ENCODE results near the gene SHMT1.

Gene SHMT1

GRCh38 chr17:18324140-18325050 lies 39.0 kb downstream of the SHMT1 start:
- Histone ChIP-seq H3K27ac (ENCODE audit: low read length) (no peak overlapping the region), H3K4me1 (ENCODE audit: insufficient read depth, low read length) (peaks cover 12% of the 10 kb centered on the region)
- TF ChIP-seq EZH2 (IDR thresholded peaks at IDR 0.05; ENCODE audit: borderline replicate concordance, low read depth, low read length, severe bottlenecking): no peak
- TF ChIP-seq, protein P1, sequence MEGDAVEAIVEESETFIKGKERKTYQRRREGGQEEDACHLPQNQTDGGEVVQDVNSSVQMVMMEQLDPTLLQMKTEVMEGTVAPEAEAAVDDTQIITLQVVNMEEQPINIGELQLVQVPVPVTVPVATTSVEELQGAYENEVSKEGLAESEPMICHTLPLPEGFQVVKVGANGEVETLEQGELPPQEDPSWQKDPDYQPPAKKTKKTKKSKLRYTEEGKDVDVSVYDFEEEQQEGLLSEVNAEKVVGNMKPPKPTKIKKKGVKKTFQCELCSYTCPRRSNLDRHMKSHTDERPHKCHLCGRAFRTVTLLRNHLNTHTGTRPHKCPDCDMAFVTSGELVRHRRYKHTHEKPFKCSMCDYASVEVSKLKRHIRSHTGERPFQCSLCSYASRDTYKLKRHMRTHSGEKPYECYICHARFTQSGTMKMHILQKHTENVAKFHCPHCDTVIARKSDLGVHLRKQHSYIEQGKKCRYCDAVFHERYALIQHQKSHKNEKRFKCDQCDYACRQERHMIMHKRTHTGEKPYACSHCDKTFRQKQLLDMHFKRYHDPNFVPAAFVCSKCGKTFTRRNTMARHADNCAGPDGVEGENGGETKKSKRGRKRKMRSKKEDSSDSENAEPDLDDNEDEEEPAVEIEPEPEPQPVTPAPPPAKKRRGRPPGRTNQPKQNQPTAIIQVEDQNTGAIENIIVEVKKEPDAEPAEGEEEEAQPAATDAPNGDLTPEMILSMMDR (IDR thresholded peaks at IDR 0.05; ENCODE audit: borderline replicate concordance, extremely low read depth, low read length, poor library complexity, severe bottlenecking): no peak

DNA sequence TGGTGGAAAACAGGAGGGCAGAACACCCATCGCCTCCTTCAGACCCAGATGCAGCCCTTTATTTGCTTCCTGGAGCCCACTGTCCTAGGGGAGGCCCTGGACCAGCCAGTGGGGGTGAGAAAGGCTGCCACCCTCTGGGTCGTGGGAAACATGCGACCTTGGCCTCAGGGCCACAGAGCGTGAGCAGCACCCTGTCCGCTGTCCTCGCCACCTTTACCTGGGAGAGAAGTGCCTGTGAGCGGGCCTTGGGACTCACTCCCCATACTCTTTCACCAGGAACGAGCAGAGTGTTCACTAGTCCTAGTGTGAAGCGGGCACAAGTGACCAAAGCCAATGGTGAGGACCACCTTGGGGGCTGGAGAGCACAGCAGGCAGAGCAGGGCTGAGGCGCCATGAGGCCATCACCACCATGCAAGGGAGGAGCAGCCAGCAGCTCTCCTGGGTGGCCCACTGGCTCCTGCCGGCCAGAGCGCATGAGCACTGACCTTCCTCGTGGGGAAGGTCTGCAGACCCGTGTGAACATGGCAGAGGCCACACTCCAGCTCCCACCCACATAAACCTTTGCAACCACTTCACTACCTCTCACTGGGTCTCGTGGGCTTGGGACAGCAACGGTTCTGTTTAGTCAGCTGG lies 39.7 kb downstream of the SHMT1 start:
- peaks cover 82% of the 10 kb centered on the region for H3K36me3 ChIP-seq (ENCODE audit: insufficient read depth, low read length)
- no peak overlapping the region for H3K4me3 ChIP-seq (ENCODE audit: low read depth in 1 of 2, low read length in 2 of 2)
- TF ChIP-seq, protein P1 (IDR thresholded peaks at IDR 0.05; ENCODE audit: borderline replicate concordance, extremely low read depth, low read length, poor library complexity, severe bottlenecking): no peak
- no peak for TF ChIP-seq EZH2 (IDR thresholded peaks at IDR 0.05; ENCODE audit: borderline replicate concordance, low read depth, low read length, severe bottlenecking)
- H3K27ac ChIP-seq (ENCODE audit: low read length): no peak overlapping the region
- H3K27me3 ChIP-seq (ENCODE audit: insufficient read depth, low read length, poor library complexity): no peaks in the 10 kb centered on the region
- no peak overlapping the region for H3K9ac ChIP-seq (ENCODE audit: low read depth, low read length)
- no peak overlapping the region for H3K4me2 ChIP-seq (ENCODE audit: insufficient read depth, low read length)
- H3K4me1 ChIP-seq (ENCODE audit: insufficient read depth, low read length): peaks cover 20% of the 10 kb centered on the region
- no peaks in the 10 kb centered on the region for H3K9me3 ChIP-seq (ENCODE audit: insufficient read depth, low read length, severe bottlenecking)
- H3K79me2 ChIP-seq (ENCODE audit: insufficient read depth, low read length): peaks cover 22% of the 10 kb centered on the region
- H4K20me1 ChIP-seq (ENCODE audit: insufficient read depth, low read length): peaks cover 59% of the 10 kb centered on the region
- no peak for DNase-seq
- no peak for ATAC-seq (ENCODE audit: insufficient read depth, low read depth)
- H2AFZ ChIP-seq (ENCODE audit: low read depth, low read length): no peak overlapping the region

More at GRCh38 chr17:18324140-18325050, 39.0 kb downstream of the SHMT1 start:
- DNase-seq (no peak), ATAC-seq (ENCODE audit: insufficient read depth, low read depth) (no peak)
- H3K4me3 ChIP-seq (ENCODE audit: low read depth in 1 of 2, low read length in 2 of 2): no peak overlapping the region
- no peak overlapping the region for H3K4me2 ChIP-seq (ENCODE audit: insufficient read depth, low read length)
- no peaks in the 10 kb centered on the region for H3K27me3 ChIP-seq (ENCODE audit: insufficient read depth, low read length, poor library complexity)
- no peak overlapping the region for H2AFZ ChIP-seq (ENCODE audit: low read depth, low read length)
- peaks cover 51% of the 10 kb centered on the region for H4K20me1 ChIP-seq (ENCODE audit: insufficient read depth, low read length)
- H3K36me3 ChIP-seq (ENCODE audit: insufficient read depth, low read length): peaks cover 82% of the 10 kb centered on the region
- H3K79me2 ChIP-seq (ENCODE audit: insufficient read depth, low read length): peaks cover 14% of the 10 kb centered on the region
- no peak overlapping the region for H3K9ac ChIP-seq (ENCODE audit: low read depth, low read length)
- H3K9me3 ChIP-seq (ENCODE audit: insufficient read depth, low read length, severe bottlenecking): no peaks in the 10 kb centered on the region

DNA sequence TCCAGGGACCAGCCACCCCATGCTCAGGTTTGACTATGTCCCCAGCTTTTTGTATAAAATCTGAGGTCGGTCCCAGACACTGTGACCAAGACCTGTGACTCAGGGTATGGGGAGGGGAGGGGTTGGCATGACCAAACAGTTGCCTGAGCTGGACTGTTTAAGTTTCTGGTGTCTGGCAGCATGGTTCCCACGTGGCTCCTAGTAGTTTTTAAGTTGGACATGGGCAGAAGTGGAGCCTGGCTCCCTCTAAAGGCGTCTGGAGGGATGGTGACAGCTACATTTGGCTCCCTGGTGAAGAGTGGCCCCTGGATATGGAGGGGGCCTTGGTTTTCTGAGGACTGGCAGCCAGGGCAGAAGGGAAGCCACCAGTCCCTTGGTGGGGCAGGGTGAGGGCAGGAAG lies 40.3 kb downstream of the SHMT1 start:
- no peaks in the 10 kb centered on the region for H3K27me3 ChIP-seq (ENCODE audit: insufficient read depth, low read length, poor library complexity)
- peaks cover 79% of the 10 kb centered on the region for H3K36me3 ChIP-seq (ENCODE audit: insufficient read depth, low read length)
- no peaks in the 10 kb centered on the region for H3K9me3 ChIP-seq (ENCODE audit: insufficient read depth, low read length, severe bottlenecking)
- H3K79me2 ChIP-seq (ENCODE audit: insufficient read depth, low read length): peaks cover 26% of the 10 kb centered on the region
- TF ChIP-seq, protein P1 (IDR thresholded peaks at IDR 0.05; ENCODE audit: borderline replicate concordance, extremely low read depth, low read length, poor library complexity, severe bottlenecking): peak; percentile 8
- no peak for TF ChIP-seq EZH2 (IDR thresholded peaks at IDR 0.05; ENCODE audit: borderline replicate concordance, low read depth, low read length, severe bottlenecking)
- no peak for DNase-seq
- no peak for ATAC-seq (ENCODE audit: insufficient read depth, low read depth)
- no peak overlapping the region for H3K4me2 ChIP-seq (ENCODE audit: insufficient read depth, low read length)
- no peak overlapping the region for H3K4me3 ChIP-seq (ENCODE audit: low read depth in 1 of 2, low read length in 2 of 2)
- peaks cover 26% of the 10 kb centered on the region for H3K4me1 ChIP-seq (ENCODE audit: insufficient read depth, low read length)
- H4K20me1 ChIP-seq (ENCODE audit: insufficient read depth, low read length): peaks cover 62% of the 10 kb centered on the region
- H2AFZ ChIP-seq (ENCODE audit: low read depth, low read length): no peak overlapping the region
- no peak overlapping the region for H3K27ac ChIP-seq (ENCODE audit: low read length)
- no peak overlapping the region for H3K9ac ChIP-seq (ENCODE audit: low read depth, low read length)
